HG03521 (cell line): ENCODE data around the gene TPX2.

ENCODE experiments used
- ATAC-seq: cut with Tn5 transposase; IDR thresholded peaks from one replicate; pipeline ENCODE4 v1.9.1; 2021; ENCODE audit warnings: mild to moderate bottlenecking, moderate library complexity; ENCODE audit not compliant: unreplicated experiment

TPX2 gene, protein sequence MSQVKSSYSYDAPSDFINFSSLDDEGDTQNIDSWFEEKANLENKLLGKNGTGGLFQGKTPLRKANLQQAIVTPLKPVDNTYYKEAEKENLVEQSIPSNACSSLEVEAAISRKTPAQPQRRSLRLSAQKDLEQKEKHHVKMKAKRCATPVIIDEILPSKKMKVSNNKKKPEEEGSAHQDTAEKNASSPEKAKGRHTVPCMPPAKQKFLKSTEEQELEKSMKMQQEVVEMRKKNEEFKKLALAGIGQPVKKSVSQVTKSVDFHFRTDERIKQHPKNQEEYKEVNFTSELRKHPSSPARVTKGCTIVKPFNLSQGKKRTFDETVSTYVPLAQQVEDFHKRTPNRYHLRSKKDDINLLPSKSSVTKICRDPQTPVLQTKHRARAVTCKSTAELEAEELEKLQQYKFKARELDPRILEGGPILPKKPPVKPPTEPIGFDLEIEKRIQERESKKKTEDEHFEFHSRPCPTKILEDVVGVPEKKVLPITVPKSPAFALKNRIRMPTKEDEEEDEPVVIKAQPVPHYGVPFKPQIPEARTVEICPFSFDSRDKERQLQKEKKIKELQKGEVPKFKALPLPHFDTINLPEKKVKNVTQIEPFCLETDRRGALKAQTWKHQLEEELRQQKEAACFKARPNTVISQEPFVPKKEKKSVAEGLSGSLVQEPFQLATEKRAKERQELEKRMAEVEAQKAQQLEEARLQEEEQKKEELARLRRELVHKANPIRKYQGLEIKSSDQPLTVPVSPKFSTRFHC

DNA sequence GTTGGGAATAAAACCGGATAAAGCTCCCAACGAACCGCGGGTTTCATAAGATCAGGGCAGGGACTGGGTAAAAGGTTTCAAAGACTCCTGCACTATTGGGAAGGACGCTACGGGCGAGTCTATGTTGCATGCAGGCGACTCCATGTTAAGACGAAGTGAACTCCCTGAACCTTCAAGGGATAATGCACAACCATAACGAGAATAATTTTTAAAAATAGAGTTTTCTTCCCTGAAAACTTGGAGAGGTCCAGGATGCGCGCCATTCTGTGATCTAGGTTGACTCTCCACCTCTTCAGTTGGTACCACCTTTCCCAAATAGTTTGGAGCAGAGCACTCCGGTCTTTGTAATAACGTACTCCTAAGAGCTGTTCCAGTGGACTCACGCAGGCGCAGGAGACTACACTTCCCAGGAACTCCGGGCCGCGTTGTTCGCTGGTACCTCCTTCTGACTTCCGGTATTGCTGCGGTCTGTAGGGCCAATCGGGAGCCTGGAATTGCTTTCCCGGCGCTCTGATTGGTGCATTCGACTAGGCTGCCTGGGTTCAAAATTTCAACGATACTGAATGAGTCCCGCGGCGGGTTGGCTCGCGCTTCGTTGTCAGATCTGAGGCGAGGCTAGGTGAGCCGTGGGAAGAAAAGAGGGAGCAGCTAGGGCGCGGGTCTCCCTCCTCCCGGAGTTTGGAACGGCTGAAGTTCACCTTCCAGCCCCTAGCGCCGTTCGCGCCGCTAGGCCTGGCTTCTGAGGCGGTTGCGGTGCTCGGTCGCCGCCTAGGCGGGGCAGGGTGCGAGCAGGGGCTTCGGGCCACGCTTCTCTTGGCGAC, at the start of gene TPX2:
TPX2 (plus strand) TSS at position 562 of the 821 bp plus-strand sequence. CDS start 18,187 bp downstream, outside the sequence.
- ATAC-seq: peak; percentile 94

DNA sequence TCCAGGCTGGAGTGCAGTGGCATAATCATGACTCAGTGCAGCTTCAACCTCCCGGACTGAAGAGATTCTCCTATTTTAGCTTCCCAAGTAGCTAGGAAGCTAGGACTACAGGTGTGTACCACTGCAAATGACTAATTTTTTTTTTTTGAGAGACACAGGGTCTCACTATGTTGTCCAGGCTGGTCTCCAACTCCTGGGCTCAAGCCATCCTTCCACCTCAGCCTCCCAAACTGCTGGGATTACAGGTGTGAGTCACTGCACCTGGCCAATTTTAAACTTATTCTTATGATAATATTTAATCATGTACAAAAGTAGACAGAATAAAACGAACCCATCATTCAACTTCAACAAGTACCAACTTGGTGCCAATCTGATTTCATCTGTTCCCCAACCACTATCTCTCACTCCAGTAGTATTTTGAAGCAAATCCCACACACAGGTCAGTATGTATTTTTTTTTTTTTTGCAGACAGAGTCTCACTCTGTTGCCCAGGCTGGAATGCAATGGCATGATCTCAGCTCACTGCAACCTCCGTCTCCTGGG, 48.9 kb upstream of the TPX2 start:
- ATAC-seq: no peak

DNA sequence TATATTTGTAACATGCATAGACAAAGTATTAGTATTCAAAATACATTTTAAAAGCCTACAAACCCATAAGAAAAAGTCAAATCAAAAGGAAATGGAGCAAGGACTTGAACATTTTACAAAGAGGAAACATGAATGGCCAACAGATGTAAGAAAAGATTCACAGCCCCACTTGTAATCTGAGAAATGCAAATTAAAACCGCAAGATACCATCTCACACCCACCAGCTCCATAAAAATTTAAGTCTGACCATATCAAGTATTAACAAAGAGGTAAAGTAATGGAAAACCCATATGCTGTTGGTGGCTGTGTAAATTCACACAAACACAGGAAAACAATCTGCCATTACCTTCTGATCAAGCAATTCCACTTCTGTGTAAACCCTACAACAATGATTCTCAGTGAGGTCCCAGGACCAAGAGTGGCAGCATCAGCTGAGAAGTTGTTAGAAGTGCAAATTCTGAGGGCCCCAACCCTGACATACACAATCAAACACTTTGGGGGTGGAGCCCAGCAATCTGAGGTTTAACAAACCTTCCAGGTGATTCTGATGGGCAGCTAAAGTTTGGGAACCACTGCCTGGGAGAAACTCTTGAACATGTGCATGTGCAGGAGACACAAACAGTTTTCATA, 47.3 kb upstream of the TPX2 start:
- no peak for ATAC-seq

DNA sequence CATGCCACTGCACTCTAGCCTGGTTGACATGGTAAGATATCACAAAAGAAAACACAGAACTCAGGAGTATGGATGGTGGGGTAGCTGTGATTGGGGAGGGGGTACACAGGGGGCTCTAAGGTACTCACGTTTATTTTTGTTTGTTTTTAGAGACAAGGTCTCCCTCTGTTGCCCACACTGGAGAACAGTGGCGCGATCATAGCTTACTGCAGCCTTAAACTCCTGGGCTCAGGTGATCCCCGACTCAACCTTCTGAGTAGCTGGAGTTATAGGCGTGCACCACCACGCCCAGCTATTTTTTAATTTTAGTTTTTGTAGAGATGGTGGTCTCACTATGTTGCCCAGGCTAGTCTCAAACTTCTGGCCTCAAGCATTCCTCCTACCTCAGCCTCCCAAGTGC, 45.7 kb upstream of the TPX2 start:
- ATAC-seq: no peak

DNA sequence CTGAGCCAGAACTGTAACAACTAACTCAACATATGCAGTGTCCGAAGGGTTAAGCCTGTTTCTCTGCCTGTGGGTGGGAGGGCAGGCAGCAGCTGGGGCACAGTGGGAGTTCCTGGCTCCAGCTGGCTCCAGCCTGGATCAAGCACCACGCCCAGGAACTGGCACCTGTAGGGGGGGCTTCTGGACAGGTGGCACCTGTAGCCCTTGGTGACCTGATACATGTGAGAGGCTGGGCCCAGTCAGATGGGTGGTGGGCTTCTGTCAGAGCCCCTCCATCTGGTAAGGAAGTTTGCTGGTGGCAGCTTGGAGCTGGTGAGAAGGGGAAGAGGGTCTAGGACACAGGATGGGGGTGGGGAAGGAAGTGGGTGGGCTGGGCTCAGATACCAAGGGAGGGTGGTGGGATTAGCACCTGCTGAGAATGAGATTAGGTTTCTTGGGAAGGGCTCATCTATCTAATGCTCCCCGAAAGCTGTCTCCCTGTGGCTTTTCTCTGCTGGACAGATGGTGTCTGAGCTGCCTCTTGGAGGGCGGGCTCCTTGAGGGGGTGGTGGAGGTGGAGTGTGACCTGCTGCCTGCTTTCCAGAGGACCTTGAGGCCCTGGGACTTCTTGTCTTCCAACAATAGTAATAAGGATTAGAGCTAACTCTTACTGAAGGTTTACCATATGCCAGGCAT, 45.0 kb upstream of the TPX2 start:
- no peak for ATAC-seq

DNA sequence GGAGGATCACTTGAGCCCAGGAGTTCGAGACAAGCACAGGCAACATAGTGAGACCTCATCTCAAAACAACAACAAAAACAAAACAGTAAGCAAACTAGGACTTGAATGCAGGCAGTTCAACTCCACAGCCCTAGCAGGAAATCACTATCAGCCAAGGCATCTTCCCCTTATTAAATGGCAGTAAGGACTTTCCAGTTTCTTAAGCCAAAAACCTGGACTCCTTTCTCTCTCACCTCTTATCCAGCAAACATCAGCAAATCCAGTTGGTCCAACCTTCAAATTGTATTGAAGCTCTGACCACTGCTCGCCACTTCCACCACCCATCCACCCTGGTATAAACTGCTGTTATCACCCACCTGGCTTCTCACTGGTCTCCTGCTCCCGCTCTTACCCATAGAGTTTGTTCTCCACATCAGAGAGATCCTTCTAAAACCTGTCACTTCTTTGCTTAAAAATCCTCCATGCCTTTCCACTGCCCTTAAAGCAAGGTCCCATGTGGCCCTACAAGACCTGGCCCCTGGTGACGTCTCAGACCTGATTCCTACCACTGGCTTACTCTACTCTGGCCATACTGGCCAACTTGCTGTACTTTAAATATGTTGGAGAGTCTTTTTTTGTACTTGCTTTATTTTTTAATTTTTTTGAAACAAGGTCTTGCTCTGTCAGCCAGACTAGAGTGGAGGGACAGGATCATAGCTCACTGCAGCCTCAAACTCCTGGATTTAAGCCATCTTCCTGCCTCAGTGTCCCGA, 44.1 kb upstream of the TPX2 start:
- ATAC-seq: no peak

DNA sequence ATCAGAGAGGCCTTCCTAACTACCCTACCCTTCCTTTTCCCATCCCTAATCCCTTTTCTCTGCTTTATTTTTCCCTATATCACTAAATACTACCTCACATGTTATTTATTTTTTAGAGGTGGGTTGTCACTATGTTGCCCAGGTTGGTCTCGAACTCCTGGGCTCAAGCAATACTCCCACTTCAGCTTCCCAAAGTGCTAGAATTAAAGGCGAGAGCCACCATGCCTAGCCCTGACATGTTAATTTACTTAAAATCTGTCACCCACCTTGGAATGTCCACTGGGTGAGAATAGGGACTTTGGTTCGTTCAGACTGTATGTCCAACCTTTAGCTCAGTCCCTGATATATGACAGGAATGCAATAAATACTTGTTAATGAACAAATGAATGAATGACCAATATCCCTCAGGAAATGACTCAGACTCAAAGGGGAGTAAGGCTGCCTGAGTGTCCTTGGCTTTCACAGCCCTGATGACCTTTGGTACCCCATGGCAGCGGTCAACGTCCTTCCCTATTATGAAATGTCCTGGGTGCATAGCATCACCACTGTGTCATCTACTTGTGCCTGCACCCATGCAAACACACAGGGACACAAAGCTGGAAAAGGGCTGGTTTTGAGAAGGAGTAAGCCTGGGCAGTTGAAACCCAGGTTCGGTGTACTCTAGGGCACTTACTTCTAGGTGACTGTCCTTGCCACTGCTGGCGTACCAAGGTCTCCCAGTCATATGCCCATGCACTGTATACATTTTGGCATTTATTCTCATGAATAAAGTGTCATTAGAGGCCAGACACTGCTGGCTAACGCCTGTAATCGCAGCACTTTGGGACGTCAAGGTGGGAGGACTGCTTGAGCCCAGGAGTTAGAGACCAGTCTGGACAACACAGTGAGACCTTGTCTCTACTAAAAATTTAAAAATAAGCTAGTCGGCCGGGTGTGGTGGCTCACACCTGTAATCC, 43.0 kb upstream of the TPX2 start:
- no peak for ATAC-seq

DNA sequence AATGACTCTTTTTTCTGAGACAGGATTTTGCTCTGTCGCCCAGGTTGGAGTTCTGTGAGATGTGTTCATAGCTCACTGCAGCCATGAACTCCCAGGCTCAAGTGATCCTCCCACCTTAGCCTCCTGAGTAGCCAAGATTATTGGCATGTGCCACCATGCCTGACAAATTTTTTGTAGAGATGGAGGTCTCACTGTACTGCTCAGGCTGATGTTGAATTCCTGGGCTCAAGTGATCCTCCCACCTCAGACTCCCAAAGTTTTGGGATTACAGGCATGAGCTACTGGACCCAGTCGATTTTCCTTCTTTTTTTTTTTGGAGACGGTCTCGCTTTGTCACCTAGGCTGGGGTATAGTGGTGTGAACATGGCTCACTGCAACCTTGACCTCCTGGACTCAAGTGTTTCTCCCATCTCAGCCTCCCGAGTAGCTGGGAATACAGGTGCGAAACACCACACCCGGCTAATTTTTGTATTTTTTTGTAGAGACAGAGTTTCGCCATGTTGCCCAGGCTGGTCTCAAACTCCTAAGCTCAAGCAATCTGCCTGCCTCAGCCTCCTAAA, 40.8 kb upstream of the TPX2 start:
- ATAC-seq: no peak

DNA sequence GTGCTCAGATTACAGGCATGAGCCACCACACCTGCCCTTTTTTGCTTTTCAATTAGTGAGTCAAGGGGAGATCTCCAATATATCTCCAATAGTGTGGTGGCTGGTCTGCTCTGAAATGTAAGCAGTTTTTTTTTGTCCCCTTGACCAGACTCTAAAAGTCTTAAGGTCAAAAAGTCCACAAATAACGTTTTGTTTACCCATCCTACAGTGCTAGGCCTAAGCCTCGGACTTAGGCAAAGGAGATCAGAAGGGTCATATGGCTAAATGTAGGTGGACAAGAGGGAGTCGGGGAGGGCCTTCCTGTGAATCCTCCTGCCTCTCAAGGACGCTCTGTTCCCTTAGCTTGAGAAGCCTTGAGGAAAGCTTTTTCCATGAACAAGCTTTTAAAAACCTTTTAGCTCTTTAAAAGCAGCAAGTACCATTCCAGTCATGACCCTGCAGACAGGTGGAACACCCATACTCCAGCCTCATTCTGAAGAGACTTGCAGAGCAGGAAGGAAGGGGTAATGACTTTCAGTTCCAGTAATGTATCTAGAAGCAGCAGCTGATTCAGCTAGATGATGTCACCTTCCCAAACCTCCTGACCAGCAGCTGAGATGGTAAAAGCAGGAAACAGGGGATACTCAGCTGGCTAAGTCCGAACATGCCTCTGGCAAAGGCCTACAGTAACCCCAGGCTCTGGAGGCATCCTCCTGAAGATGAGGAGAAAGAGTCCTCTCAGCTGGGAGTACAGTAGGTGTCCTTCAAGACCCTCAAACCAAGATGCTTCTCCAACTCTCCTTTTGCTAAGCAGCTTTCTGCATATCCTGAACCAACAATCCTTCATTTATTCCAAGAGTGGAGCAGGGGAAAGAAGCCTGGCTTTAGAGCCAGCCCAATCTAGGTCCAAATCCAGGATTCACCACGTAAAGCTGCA, 40.0 kb upstream of the TPX2 start:
- peak; percentile 87 for ATAC-seq

DNA sequence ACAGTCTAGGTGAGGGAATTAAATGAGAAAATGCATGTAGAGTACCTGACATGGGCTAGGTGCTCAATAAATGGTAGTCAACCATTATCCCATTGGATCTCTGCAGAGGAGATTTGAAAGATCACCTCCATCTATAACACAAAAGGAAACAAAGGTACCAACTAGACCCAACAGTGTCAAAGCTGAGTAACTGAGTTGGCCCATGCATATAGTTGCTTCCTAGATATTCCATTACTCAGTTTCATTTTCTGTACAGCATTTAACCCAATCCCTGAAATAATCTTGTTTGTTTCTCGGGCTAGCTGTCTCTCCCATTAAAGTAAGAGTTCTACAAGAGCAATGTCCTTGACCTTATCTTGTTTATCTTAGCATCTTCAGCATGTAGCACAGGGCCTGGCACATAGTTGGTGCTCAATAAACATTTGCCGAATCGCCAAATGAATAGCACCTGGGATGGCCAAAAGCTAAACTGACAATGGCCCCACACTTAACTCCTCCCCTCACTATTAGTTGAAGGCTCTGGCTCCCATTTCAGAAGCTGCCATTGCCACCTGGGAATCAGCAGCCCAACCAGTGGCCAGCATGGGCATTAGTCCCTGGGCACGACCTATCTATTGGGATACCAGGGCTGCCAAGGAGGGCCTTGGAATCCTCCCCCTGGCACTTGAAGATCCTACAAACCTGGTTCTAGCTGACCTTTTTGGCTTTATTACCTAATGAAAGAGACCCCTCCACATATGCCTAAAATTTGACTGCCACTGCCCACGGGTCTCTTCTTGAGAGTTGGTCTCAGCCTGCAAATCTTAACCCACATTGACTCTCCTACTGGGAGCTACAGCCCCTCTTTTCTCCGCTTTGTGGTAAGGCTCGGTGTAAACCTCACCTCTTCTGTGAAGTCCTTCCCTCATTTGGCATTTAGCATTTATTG, 39.0 kb upstream of the TPX2 start:
- no peak for ATAC-seq

DNA sequence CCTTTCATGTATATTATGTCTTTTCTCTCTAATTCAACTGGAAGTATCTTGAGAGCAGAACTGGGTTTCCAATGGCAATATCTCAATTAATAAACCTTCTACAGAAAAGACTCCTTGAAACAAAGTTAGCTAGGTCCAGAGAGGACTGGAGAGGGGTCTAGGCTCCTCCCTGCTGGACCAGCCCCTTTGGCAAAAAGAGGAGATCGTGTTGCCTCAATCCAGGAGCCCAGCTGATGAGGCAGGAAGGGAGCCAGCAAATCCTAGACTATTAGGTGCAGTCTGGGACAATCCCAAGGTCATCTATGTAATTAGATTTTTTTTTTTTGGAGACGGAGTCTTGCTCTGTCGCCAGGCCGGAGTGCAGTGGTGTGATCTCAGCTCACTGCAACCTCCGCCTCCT, 38.3 kb upstream of the TPX2 start:
- ATAC-seq: no peak

DNA sequence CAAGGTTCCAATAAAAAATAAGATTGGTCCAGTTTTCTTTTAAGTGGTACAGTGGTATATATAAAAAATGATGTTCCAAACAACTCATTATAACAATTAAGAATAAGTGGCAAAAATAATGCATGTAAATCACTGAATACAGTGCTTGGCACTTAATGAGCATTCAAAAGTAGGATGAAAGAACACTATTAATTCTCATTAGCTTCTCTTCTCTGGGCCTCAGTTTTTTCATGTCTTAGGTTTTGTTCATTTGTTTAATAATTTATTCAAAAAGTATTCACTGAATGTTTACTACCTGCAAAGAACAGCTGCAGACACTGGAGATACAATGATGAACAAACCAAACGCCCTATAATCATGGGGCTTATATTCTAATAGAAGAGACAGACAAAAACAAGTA, 37.5 kb upstream of the TPX2 start:
- ATAC-seq: no peak

DNA sequence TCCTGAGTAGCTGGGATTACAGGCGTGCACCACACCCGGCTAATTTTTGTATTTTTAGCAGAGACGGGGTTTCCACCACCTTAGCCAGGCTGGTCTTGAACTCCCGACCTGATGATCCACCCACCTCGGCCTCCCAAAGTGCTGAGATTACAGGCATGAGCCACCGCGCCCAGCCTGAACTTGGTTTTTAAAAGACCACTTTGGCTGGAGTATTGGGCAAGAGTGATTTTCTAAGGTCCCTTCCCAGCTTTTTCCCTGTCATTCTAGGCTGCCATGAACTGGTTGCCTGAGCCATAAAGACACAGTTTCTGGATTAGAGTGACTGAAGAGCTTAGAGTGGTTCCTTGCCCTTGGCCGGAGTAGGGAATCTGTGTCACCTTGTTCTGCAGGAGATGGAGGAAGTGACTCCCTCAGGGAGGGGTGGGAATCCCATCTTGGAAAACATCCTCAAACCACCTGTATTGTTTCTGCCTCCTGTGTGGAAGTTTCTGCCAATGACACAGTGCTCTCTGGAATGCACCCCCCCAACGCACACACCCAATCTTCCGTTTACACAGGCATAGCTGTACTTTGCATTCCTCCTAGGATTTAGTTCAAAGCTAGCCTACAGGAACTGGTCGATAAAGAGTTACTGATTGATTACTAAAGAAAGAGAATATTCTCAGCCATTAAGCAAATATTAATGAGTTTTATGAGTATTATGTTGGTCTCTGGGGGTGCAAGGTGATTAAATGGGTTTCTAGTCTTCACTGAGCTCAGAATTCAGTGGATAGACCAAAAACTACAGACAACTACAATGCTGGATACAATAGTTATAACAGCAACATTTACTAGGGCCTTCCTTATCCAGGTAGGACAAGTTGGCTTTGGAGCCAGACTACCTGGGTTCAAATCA, 34.6 kb upstream of the TPX2 start:
- no peak for ATAC-seq

DNA sequence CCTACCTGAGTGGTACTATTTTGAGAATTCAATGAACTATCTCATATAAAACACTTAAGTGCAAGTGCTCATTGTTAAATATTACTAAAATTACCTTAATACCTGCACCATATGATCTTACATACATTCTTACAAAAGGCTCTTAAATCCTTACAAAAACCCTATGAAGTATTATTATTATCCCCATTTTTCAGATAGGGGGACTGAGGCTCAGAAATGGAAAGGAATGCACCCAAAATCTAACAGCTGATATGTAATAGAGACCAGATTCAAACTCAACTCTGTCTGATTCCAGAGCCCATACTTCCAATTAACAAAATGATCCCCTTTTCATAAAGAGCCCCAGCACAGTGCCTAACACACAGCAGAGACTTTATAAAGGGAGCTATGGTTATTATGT, 33.9 kb upstream of the TPX2 start:
- ATAC-seq: no peak
